HAP-1 (cell line): ENCODE measurements around the gene RBBP7.

Experiments
- DNase-seq, 2 experiments: peaks; one replicate each; pipeline ENCODE4 v3.0.0-alpha.2; 2016 to 2020; ENCODE audit warnings: low spot score in 2 of 2
- H3K27me3 ChIP-seq: fragments of 250-450 bp; sonication (Bioruptor Pico); 2 replicates; pipeline ENCODE4 v1.5.1; 2020; ENCODE audit warnings: low read depth, mild to moderate bottlenecking, moderate library complexity
- H3K36me3 ChIP-seq: fragments of 250-450 bp; sonication (Bioruptor Pico); replicated peaks from 2 replicates; pipeline ENCODE4 v1.5.1; 2020; ENCODE audit warnings: mild to moderate bottlenecking
- H3K4me1 ChIP-seq: fragments of 250-450 bp; sonication (Bioruptor Pico); 2 replicates; pipeline ENCODE4 v1.5.1; 2020; ENCODE audit warnings: mild to moderate bottlenecking
- H3K4me3 ChIP-seq: fragments of 250-450 bp; sonication (Bioruptor Pico); 2 replicates; pipeline ENCODE4 v1.5.1; 2020; ENCODE audit warnings: mild to moderate bottlenecking, moderate library complexity
- H3K9me3 ChIP-seq: fragments of 250-450 bp; sonication (Bioruptor Pico); 2 replicates; pipeline ENCODE4 v1.5.1; 2020; ENCODE audit warnings: mild to moderate bottlenecking, moderate library complexity
- in situ Hi-C: fragments of 300-500 bp; cut with MboI; formaldehyde crosslinking; loops from 3 replicates; pipeline ENCODE4 v1.14.3; 2020; ENCODE audit warnings: low sequenced_read_pairs, inconsistent platforms, mixed read lengths

RBBP7 gene

DNA sequence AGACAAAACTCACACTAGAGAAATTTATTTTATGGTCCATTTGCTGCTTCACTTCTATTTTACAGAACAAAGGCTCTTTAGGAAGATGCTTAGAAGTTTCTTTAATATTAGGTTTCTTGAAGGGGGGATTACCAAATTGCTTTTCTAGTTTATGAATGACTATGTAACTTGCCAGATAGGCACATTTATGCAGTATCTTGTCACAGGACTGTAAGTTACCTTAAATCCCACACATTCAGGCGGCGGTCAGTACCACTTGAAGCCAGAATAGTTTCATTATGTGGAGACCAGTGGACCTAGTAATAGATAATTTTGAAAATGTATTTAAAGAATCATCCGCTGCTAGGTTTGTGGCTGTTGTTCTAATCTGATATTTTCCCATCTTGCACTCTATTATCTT is 18.3 kb downstream of the RBBP7 start:
- H3K4me3 ChIP-seq: no peak overlapping the region
- in situ Hi-C loops: no loop called here
- DNase-seq: no peak
- no peaks in the 10 kb centered on the region for H3K27me3 ChIP-seq
- peaks cover 93% of the 10 kb centered on the region for H3K36me3 ChIP-seq
- no peaks in the 10 kb centered on the region for H3K9me3 ChIP-seq
- H3K4me1 ChIP-seq: no peaks in the 10 kb centered on the region

DNA sequence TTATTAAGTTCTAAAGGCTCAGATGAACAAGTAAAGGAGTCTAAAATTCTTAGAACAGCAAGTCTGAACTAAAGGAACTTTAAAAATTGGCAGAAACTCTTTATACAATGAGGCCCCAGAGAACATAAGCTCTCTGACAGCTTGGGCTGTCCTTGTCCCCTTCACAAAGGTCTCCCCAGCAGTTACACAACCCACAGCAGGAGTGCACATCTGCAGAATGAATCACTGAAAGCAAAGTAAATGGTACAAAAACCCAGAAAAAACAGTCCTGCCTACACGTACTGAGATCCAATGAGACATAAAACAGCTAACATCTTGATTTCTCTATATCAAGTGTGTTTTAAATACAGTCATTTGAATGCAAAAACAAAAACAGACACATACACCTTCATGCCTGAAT is 18.7 kb downstream of the RBBP7 start:
- H3K4me1 ChIP-seq: no peaks in the 10 kb centered on the region
- in situ Hi-C loops: no loop called here
- H3K4me3 ChIP-seq: no peak overlapping the region
- no peaks in the 10 kb centered on the region for H3K9me3 ChIP-seq
- no peaks in the 10 kb centered on the region for H3K27me3 ChIP-seq
- H3K36me3 ChIP-seq: peaks cover 93% of the 10 kb centered on the region
- DNase-seq: no peak

DNA sequence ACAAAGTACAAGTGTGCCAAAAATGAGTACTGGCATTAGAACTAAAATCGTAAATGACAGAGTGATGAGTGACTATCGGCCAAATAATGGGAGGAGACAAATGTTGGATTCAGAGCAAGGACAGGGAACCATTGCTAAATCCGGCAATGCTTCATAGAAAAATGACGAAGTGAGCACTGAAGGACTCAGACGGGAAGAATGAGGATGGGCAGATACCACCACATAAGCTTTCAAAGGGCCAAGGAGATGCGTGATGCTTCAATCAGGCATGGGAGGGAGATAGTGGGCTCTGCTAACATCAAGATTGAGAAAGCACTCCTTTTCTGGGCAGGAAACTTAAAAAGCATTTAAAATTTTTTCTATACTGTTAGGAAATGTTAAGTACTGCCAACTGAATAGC is 21.6 kb downstream of the RBBP7 start:
- H3K27me3 ChIP-seq: no peaks in the 10 kb centered on the region
- H3K36me3 ChIP-seq: peaks cover 96% of the 10 kb centered on the region
- peaks cover 16% of the 10 kb centered on the region for H3K4me1 ChIP-seq
- DNase-seq: no peak
- in situ Hi-C loops: no loop called here
- no peak overlapping the region for H3K4me3 ChIP-seq
- no peaks in the 10 kb centered on the region for H3K9me3 ChIP-seq

DNA sequence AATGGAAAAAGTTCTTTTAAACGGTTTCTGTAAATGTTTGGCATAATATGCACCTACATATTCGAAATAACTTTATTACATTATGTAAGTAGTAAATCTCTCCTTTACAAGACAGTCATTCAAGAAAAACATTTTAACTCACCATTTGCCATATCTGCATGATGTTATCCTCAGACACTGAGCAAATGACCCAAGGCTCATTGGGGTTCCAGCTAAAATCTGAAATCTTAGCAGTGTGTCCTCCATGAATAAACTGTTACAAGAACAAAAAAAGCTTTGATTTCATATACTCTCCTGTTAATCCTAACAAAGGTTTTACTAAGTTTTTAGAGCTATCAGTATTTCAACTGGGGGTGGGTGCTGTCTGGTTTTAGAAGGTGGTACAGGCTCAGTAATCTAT is 24.5 kb downstream of the RBBP7 start:
- Histone ChIP-seq H3K4me3 (no peak overlapping the region), H3K4me1 (peaks cover 33% of the 10 kb centered on the region), H3K9me3 (no peaks in the 10 kb centered on the region), H3K36me3 (peaks cover 89% of the 10 kb centered on the region), H3K27me3 (no peaks in the 10 kb centered on the region)
- DNase-seq: no peak
- in situ Hi-C loops: no loop called here

DNA sequence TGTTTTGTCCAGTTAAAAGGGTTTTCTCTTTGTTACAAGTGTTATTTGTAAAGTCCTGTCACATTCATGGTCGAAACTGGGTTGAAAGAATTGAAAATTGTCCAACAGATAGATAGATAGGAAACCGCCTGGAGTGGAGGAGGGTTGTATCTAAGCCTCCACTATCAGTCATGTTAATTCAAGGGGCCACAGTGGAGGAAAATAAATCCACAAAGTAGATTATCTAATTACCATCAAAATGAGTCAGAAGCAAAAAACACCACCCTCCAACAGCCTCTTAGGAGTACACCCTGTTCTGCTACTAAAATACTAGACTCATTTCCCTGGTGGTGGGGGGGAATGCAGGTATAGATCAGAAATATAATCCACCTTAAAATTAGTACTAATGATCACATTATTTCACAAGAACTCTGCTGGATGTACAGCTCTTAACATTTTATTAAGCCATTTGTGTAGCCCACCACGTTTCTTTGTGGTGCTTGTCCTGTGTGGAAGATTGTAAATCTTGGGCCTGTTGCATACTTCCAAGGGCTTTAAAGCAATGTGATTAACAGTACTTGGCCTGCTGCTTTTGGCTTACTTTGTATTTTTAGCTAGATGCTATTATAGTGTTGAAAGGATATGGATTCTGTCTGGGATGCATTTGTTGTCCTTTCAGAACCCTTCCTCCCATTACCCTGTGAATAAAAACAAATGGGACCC is 26.8 kb downstream of the RBBP7 start:
- Histone ChIP-seq H3K27me3 (no peaks in the 10 kb centered on the region), H3K9me3 (no peaks in the 10 kb centered on the region), H3K4me1 (peaks cover 41% of the 10 kb centered on the region), H3K36me3 (peaks cover 87% of the 10 kb centered on the region), H3K4me3 (no peak overlapping the region)
- DNase-seq: peak; percentile 61 to 96
- in situ Hi-C loops: no loop called here

DNA sequence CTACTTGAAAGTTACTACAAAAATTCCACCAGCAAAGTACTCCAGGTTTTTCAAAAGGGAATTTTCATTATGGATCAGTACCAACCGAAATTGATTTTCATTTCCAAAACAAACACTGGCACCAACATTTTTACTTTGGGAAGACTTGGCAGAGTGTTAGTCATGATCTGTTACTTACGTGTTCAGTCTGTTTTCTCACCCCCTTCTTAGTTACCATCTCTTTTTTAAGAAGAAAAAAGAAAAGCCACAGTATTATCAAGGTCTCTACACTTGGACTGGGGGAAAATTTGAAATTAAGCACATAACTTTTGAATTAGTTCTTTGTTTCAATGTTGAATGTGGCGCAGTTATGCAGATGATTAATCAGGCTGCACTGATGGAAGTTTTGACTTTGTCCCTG is 27.5 kb downstream of the RBBP7 start:
- Histone ChIP-seq H3K36me3 (peaks cover 87% of the 10 kb centered on the region), H3K9me3 (no peaks in the 10 kb centered on the region), H3K4me1 (peaks cover 41% of the 10 kb centered on the region), H3K4me3 (no peak overlapping the region), H3K27me3 (no peaks in the 10 kb centered on the region)
- DNase-seq: no peak
- in situ Hi-C loops: no loop called here

DNA sequence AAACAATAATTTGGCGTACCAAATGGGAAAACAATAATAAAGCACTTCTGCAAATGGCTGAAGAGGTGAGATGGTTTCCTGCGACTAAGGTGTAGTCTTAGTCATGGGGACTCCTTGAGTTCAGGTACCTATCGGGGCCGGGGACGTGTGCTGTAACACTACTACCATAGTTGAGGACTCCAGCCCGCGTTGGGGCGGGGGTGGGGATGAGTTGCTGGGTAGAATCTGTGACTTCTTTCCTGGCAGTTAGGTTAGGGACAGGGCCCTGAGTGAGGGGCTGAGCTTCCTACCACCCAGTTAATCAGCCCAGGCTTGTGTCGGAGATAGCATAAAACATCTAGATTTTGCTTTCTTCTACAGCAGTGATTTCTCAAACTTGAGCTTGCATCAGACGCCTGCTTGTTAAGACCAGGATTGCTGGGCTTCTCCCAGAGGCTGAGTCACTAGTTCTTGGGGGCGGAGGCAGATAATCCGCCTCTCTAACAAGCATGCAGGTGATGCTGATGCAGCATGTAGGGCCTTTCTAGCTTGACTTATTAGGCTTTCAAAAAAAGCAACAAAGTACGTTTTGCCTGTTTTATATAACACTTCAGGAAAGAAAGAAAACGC is 30.2 kb downstream of the RBBP7 start:
- no peaks in the 10 kb centered on the region for H3K27me3 ChIP-seq
- H3K4me1 ChIP-seq: peaks cover 39% of the 10 kb centered on the region
- DNase-seq: peak in 1 of 2 experiments; percentile 29
- no peaks in the 10 kb centered on the region for H3K9me3 ChIP-seq
- in situ Hi-C loops: no loop called here
- H3K36me3 ChIP-seq: peaks cover 87% of the 10 kb centered on the region
- H3K4me3 ChIP-seq: no peak overlapping the region

DNA sequence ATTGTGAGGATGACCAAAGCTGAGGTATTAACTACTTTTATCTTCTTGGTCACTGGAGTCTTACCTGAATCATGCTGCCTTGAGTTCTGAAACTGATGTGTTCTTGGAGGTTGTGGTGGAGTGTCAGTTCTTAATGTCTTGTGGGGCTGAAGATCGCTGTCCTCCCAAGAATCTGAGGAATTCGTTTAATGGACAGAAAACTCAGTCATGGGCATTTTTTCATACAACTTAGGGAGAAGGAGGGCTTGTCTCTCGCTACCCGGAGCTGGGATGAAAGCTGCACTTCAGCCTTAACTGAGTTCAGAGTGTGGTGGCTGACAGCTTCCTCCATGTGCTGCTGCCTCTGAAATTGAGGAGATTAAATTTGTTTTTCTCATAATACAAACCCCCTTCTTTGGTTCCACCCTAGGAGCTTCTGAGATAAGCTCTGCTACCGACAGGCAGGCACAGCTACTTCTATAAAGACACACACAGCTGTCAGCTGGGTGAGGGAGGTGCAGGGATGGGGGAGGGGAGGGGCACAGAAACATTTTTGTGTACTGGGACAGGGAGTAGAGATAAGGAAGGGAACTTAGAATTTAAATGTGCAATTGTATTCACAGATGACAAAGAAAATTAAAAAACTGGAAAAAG is 30.8 kb downstream of the RBBP7 start:
- Histone ChIP-seq H3K4me3 (no peak overlapping the region), H3K9me3 (no peaks in the 10 kb centered on the region), H3K36me3 (peaks cover 87% of the 10 kb centered on the region), H3K4me1 (peaks cover 33% of the 10 kb centered on the region), H3K27me3 (no peaks in the 10 kb centered on the region)
- DNase-seq: no peak
- in situ Hi-C loops: no loop called here

DNA sequence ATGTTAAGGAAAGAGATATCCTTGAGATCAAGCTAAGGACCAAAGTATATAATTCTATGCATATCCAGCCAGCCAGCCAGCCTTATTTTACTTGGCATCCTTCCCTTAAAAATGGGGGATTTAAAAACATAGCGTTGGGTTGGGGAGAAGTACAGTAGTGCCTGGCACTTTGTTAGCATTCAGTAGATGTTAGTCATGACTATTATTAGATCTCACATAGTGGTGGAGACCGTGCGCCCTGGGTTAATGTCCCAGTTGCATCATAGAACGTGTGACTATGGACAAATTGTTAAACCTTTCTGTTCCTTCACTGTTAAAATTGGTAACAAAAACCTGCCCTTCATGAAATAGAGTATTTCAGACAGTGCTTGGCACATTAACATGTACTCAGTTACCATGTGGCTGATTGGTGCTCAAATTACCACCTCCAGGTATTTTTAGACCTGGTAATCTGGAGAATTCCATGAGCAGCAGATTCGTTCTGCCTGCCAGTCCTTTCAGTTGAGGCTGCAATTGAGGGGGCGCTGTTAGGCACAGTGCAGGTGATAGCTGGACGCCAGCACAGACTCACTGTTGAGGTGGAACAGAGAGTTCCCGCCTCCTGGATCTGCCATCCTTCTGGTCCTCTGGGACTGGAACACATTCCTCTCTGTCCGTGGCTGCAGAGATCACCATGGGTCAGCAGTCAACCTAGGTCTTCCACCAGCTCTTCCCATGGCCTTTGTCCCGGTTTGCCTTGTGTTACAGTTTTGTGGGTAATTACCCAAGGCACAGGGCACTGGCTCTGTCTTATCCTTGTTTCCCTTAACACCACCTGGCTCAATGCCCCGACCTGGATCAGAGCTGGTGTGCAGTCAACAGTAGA is 31.7 kb downstream of the RBBP7 start:
- DNase-seq: no peak
- peaks cover 90% of the 10 kb centered on the region for H3K36me3 ChIP-seq

DNA sequence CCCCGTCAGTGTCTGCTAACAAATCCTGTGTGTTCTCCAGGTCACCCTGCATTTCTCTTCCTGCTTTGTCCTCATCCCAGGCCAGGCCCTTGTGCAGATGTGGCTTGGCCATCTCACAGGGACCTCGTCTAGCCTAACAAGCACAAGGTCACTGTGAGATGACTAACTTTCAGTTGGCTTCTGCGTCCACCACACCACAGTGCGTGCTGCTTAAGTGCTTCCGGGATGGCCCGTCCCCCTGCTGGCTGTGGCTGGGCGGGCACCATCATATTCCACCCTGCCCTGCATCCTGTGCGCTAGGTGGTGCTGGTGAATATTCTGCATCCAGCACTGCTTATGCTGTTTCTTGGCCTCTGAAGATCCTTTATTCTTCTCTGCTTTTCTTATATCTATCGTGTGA is 33.8 kb downstream of the RBBP7 start:
- Histone ChIP-seq H3K9me3 (no peaks in the 10 kb centered on the region), H3K36me3 (peaks cover 94% of the 10 kb centered on the region), H3K27me3 (no peaks in the 10 kb centered on the region), H3K4me3 (no peak overlapping the region), H3K4me1 (peaks cover 8% of the 10 kb centered on the region; the same call in 1 of the 2 replicates)
- DNase-seq: peak in 1 of 2 experiments; percentile 54
- in situ Hi-C loops: no loop called here

More for the DNA sequence above, 31.7 kb downstream of the RBBP7 start:
- no peaks in the 10 kb centered on the region for H3K9me3 ChIP-seq
- no peaks in the 10 kb centered on the region for H3K27me3 ChIP-seq
- H3K4me3 ChIP-seq: no peak overlapping the region
- in situ Hi-C loops: no loop called here
- H3K4me1 ChIP-seq: peaks cover 24% of the 10 kb centered on the region

DNA sequence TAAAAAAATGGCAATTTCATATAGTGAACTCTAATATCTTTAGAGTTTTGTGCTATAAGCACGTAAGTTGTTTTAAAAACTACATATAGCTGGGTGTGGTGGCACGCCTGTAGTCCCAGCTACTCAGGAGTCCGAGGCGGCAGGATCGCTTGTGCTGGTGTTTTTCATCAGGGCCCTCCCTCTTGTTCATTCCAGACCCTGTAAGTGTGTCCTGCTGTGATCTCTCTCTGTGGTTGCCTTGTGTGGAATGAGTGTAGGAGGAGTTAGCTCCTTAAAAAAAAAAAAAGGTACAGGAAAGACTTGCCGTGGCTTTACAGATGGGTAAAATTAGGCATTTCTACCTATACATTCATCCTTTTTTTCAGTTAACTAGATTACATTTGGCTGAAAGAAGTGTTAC is 35.4 kb downstream of the RBBP7 start:
- H3K27me3 ChIP-seq: no peaks in the 10 kb centered on the region
- no peak overlapping the region for H3K4me3 ChIP-seq
- peaks cover 92% of the 10 kb centered on the region for H3K36me3 ChIP-seq
- H3K9me3 ChIP-seq: no peaks in the 10 kb centered on the region
- H3K4me1 ChIP-seq: peaks cover 6% of the 10 kb centered on the region; the same call in 1 of the 2 replicates
- in situ Hi-C loops: no loop called here
- no peak for DNase-seq

DNA sequence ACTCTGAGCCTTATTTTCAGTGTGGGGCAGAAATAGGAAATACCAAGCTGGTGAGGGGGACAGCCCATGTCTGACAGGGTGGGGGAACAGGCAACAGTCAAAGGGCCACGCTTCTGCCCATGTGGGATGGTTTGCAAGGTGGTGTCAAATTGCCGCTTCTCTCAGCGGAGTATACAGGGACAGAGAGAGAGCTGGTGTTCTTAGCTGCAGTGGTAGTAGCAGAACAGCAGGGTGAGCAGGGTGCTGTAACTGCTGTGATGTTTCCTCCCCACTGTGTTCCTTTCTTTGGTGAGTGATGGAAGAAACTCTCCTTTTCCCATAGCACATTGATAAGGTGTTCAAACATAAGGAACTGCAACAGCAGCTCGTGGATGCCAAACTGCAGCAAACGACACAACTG is 37.9 kb downstream of the RBBP7 start:
- Histone ChIP-seq H3K36me3 (peaks cover 93% of the 10 kb centered on the region), H3K27me3 (no peaks in the 10 kb centered on the region), H3K4me1 (no peaks in the 10 kb centered on the region), H3K4me3 (no peak overlapping the region), H3K9me3 (no peaks in the 10 kb centered on the region)
- DNase-seq: no peak
- in situ Hi-C loops: no loop called here

DNA sequence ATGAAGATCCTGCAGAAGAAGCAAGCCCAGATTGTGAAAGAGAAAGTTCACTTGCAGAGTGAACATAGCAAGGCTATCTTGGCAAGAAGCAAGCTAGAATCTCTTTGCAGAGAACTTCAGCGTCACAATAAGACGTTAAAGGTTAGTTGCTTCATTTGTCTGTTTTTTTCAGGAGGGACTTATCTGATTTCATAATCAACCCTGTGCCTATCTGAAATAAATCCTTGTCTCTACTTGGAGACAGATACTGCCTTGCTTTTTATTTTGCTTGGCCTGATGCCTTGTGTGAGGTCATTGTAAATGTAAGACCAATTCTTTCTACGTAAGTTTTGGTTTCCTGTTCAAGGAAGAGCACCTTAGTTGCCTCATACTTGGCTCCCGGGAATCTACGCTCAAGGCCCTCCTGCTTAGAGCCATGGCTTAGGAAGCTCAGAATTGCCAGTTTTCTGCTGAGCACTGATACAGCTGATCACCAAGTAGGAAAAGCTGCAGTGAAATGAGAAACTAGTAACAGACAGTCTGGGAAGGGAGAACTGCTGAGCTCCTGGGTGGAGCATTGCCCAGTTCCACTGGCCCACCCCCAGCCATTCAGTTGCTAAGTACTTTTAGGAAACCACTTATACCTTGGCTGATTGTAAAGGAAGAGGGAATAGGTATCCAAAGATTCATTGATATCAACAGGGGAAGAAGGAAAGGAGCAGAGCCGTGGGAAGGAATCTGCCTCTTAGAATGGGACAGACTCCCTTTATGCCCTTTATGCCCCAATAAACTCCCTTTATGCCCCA is 41.8 kb downstream of the RBBP7 start:
- no peak for DNase-seq

More for the DNA sequence above, 41.8 kb downstream of the RBBP7 start:
- in situ Hi-C loops: no loop called here
- H3K9me3 ChIP-seq: no peaks in the 10 kb centered on the region
- H3K4me3 ChIP-seq: no peak overlapping the region
- H3K27me3 ChIP-seq: no peaks in the 10 kb centered on the region
- H3K36me3 ChIP-seq: peaks cover 74% of the 10 kb centered on the region
- peaks cover 6% of the 10 kb centered on the region; the same call in 1 of the 2 replicates for H3K4me1 ChIP-seq
